ENCODE measurements around the gene CFAP141.
A peak's percentile ranks its signal among the peaks of the same experiment; 100 is the strongest.

Gene CFAP141

DNA sequence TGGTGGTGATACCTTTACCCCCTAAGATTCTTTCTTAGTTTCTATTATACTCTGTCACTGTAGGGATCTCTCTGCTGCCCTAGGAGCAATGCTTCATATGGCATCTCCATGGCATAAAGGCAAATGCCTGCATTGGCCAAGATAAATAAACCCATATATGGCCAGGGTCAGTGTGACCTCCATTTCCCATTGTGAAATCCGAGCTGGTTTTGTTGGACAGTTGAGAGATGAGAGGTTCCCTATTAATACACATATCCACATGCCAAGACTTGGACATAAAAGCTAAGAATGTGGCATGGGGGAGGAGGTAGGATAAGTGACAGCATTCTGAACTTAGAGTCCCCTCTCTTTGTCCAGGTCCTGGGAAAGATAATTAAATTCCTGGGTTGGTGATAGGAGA lies 15.6 kb downstream of the CFAP141 start:
- no peaks in the 10 kb centered on the region for H3K36me3 ChIP-seq (ENCODE audit: control insufficient read depth in 5 of 5, insufficient read depth in 5 of 5, low read length in 5 of 5)
- H3K27me3 ChIP-seq (ENCODE audit: control insufficient read depth in 5 of 5, insufficient read depth in 4 of 5, low read length in 5 of 5): peaks cover 0 to 11% (median 9%) of the 10 kb centered on the region in 5 donors
- H3K4me3 ChIP-seq (ENCODE audit: low read depth in 1 of 5, low read length in 5 of 5): no peak overlapping the region
- H3K27ac ChIP-seq (ENCODE audit: low read depth, low read length): no peak overlapping the region
- H3K4me1 ChIP-seq (ENCODE audit: control insufficient read depth in 5 of 5, insufficient read depth in 5 of 5, low read length in 5 of 5): peaks cover 0 to 4% (median 0%) of the 10 kb centered on the region in 5 donors
- no peak overlapping the region for H3K9ac ChIP-seq (ENCODE audit: low read length in 5 of 5)
- no peaks in the 10 kb centered on the region for H3K9me3 ChIP-seq (ENCODE audit: control insufficient read depth in 5 of 5, low read length in 5 of 5)

DNA sequence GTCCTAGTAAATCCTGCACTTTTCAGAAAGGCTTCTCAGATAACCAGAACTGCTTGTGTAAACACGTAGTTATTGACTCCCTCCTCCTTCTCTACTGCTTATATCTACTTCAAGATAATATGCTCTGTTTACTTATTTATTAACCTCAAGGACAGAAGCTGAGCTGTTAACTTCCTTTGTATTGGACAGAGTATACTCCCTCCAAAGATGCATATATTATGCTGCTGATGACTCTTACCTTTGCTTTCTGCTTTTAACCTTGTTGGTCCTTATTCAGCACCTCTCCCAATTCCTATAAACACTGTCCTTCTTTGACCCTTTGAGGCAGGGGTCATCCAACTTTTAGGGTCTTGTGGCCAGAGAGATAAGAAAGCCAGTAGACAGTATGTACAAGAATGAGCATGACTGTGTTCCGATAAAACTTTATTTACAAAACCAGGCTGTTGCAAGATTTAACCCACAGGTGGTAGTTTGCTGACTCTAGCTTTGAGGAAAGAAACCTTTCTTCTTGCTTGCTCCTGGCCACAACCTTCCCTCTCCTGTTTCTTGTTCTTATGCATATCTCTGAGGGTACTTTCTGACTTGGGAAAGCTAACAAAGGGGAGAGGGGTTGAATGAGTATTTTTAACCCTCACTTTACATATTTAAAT lies 19.2 kb downstream of the CFAP141 start:
- Histone ChIP-seq H3K4me1 (ENCODE audit: control insufficient read depth in 5 of 5, insufficient read depth in 5 of 5, low read length in 5 of 5) (peaks cover 0 to 16% (median 11%) of the 10 kb centered on the region in 5 donors), H3K9me3 (ENCODE audit: control insufficient read depth in 5 of 5, low read length in 5 of 5) (no peaks in the 10 kb centered on the region), H3K27me3 (ENCODE audit: control insufficient read depth in 5 of 5, insufficient read depth in 4 of 5, low read length in 5 of 5) (peaks cover 0 to 5% (median 0%) of the 10 kb centered on the region in 5 donors), H3K27ac (ENCODE audit: low read depth, low read length) (no peak overlapping the region), H3K36me3 (ENCODE audit: control insufficient read depth in 5 of 5, insufficient read depth in 5 of 5, low read length in 5 of 5) (no peaks in the 10 kb centered on the region), H3K9ac (ENCODE audit: low read length in 5 of 5) (no peak overlapping the region), H3K4me3 (ENCODE audit: low read depth in 1 of 5, low read length in 5 of 5) (no peak overlapping the region)

DNA sequence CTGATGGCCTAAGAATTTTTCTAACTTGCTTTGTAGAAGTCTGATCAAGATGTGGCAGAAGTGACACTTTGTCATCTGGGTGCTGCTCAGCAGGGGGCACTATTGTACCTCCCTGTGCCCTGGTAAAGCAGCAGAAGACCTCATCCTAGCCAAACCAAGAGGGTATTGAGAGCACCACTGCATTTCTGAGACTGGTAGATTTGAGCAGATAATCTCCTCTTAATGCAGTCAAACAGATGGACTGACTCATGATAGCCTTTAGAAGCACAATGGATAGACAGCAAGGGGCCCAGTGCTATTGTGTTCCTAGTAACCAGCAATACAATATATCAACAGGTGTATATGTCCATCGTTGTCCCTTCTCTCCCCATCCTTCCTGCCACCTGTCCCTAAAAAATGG lies 20.0 kb downstream of the CFAP141 start:
- H3K4me1 ChIP-seq (ENCODE audit: control insufficient read depth in 5 of 5, insufficient read depth in 5 of 5, low read length in 5 of 5): peaks cover 0 to 22% (median 18%) of the 10 kb centered on the region in 5 donors
- no peak overlapping the region for H3K27ac ChIP-seq (ENCODE audit: low read depth, low read length)
- H3K9ac ChIP-seq (ENCODE audit: low read length in 5 of 5): no peak overlapping the region
- H3K27me3 ChIP-seq (ENCODE audit: control insufficient read depth in 5 of 5, insufficient read depth in 4 of 5, low read length in 5 of 5): no peaks in the 10 kb centered on the region
- no peaks in the 10 kb centered on the region for H3K36me3 ChIP-seq (ENCODE audit: control insufficient read depth in 5 of 5, insufficient read depth in 5 of 5, low read length in 5 of 5)
- no peaks in the 10 kb centered on the region for H3K9me3 ChIP-seq (ENCODE audit: control insufficient read depth in 5 of 5, low read length in 5 of 5)
- no peak overlapping the region for H3K4me3 ChIP-seq (ENCODE audit: low read depth in 1 of 5, low read length in 5 of 5)

DNA sequence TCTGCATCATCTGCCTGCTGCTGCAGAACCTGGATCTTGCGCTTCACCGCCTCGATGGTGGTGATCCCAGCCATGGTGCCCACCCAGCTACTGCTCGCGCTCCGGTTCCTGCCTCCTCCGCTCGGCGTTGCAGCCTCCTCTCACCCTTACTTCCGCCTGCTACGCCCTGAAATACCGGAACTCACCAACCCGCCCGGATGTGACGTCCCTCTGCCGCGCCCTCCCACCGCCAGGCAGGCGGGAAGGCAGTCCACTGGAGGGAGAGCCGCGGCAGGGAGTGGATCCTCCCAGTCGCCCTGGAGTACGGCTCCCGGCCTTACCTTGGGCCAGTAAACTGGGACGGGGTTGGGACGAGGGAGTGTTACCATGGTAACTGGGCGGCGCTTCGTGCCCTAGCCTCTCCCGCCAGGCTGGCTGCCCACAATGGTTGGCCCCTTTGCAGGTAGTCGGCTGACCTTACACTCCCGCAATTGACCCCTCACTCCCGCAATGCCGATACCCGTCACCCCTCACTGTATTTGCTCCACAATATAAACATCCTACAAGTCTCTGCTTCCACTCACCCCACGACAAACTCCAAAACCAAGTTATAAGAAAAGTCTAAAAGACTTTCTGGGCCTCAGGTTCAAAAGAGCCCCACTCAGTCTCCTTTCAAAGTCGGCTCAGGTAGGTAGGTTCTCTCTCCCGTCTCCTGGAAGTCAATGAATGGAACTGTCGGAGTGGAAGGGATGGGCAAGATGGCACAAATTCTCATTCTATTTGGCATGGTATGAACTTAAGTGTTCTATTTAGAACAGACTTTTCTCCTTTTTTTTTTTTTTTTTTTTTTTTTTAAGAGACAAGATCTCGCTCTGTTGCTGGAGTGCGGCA lies 22.9 kb downstream of the CFAP141 start:
- Histone ChIP-seq H3K27ac (ENCODE audit: low read depth, low read length) (peak overlapping the region; percentile 91), H3K36me3 (ENCODE audit: control insufficient read depth in 5 of 5, insufficient read depth in 5 of 5, low read length in 5 of 5) (peaks cover 0 to 6% (median 0%) of the 10 kb centered on the region in 5 donors), H3K4me3 (ENCODE audit: low read depth in 1 of 5, low read length in 5 of 5) (peak overlapping the region; percentile 84 to 100 (median 98)), H3K27me3 (ENCODE audit: control insufficient read depth in 5 of 5, insufficient read depth in 4 of 5, low read length in 5 of 5) (no peaks in the 10 kb centered on the region), H3K9ac (ENCODE audit: low read length in 5 of 5) (peak overlapping the region; percentile 79 to 91 (median 85)), H3K9me3 (ENCODE audit: control insufficient read depth in 5 of 5, low read length in 5 of 5) (no peaks in the 10 kb centered on the region), H3K4me1 (ENCODE audit: control insufficient read depth in 5 of 5, insufficient read depth in 5 of 5, low read length in 5 of 5) (peaks cover 5 to 50% (median 44%) of the 10 kb centered on the region in 5 donors)

DNA sequence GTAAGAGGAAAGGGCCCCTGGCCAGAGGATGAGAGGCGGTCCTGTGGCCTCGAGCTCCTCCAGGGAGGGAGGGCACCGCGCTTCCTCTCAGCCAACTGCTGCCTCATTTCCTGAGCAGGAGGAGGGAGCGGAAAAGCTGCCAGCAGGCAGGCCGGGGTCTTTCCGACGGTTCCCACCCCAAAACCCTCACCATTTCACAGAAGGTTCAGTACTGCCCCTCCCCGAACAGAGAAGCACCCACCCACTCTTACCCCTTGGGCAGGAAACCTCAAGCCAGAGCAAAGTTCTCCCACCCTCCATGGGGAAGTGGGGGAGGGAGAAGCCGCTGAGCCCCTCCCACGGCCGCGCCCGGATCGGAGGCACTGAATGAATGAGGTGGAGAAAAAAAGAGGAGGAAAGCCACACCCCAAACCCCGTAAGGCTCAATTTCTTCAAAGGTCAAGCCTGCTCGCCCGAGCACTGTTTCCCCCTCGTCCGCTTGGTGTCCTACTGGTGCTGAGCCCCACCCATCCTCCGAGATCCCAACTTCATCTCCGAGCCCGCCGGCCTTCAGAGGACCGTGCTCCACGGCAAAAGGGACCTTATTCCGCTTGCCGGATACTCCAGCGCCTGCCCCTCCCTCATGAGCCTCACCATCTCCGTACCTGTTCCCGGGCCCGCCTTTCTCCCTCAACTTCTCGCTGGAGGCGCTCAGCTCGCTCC lies 23.6 kb downstream of the CFAP141 start:
- peak overlapping the region; percentile 91 for H3K27ac ChIP-seq (ENCODE audit: low read depth, low read length)
- H3K27me3 ChIP-seq (ENCODE audit: control insufficient read depth in 5 of 5, insufficient read depth in 4 of 5, low read length in 5 of 5): no peaks in the 10 kb centered on the region
- H3K4me1 ChIP-seq (ENCODE audit: control insufficient read depth in 5 of 5, insufficient read depth in 5 of 5, low read length in 5 of 5): peaks cover 5 to 57% (median 52%) of the 10 kb centered on the region in 5 donors
- H3K9ac ChIP-seq (ENCODE audit: low read length in 5 of 5): peak overlapping the region; percentile 79 to 91 (median 85)
- peaks cover 0 to 6% (median 0%) of the 10 kb centered on the region in 5 donors for H3K36me3 ChIP-seq (ENCODE audit: control insufficient read depth in 5 of 5, insufficient read depth in 5 of 5, low read length in 5 of 5)
- H3K9me3 ChIP-seq (ENCODE audit: control insufficient read depth in 5 of 5, low read length in 5 of 5): no peaks in the 10 kb centered on the region
- H3K4me3 ChIP-seq (ENCODE audit: low read depth in 1 of 5, low read length in 5 of 5): peak overlapping the region; percentile 84 to 100 (median 98)

DNA sequence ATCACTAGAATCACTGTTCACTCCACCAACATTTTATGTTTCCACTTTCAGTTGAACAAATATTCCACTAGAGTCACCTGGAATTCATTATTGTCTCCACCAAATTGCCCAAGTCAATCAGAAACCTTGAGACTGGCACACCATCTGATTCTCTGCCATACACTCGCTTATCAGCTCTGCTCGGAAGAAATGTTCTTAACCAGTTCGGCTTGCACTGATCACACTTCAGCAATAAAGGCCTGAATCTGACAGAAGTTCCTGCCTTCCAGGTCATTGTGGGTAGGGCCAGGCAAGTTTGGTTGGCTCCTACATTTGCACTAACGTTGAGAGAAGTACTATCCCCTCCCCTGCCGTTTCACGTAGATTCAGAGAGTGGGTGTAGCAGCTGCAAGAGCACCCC lies 24.2 kb downstream of the CFAP141 start:
- peak overlapping the region; percentile 84 to 100 (median 98) for H3K4me3 ChIP-seq (ENCODE audit: low read depth in 1 of 5, low read length in 5 of 5)
- H3K9me3 ChIP-seq (ENCODE audit: control insufficient read depth in 5 of 5, low read length in 5 of 5): no peaks in the 10 kb centered on the region
- H3K36me3 ChIP-seq (ENCODE audit: control insufficient read depth in 5 of 5, insufficient read depth in 5 of 5, low read length in 5 of 5): peaks cover 0 to 6% (median 0%) of the 10 kb centered on the region in 5 donors
- peak overlapping the region; percentile 79 to 91 (median 85) for H3K9ac ChIP-seq (ENCODE audit: low read length in 5 of 5)
- H3K4me1 ChIP-seq (ENCODE audit: control insufficient read depth in 5 of 5, insufficient read depth in 5 of 5, low read length in 5 of 5): peaks cover 5 to 63% (median 57%) of the 10 kb centered on the region in 5 donors
- H3K27ac ChIP-seq (ENCODE audit: low read depth, low read length): peak overlapping the region; percentile 91
- H3K27me3 ChIP-seq (ENCODE audit: control insufficient read depth in 5 of 5, insufficient read depth in 4 of 5, low read length in 5 of 5): no peaks in the 10 kb centered on the region

DNA sequence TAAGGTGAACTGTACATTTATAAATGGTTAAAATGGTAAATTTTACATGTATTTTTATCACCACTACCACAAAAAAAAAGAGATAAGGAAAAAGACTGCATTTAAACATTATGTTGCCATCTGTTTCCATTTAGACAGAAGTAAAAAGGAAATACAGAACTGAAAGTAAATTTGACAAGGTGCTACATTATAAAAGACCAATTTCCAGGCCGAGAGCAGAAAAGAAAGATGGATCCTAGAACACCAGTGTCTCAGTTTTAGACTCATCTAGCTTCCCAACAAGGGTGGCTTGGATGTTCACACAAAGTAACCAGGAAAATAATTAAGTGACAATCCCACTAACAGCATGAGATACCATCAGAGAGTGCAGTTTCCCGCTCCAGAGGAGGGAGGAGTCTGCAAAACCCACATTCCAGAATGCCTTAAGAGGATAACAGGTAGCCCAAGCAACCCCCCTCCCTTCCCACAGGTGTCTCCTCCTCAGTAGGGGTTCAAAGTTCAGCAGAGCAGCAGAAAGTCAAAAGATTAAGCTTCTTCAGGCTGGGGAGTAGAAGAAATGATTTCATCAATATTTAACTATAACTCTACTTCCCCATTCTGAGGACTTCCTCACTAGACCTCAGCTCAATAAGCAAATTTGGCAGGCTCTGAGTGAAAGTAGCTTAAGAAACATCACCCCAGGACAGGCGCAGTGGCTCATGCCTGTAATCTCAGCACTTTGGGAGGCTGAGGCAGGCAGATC lies 26.0 kb downstream of the CFAP141 start:
- H3K27me3 ChIP-seq (ENCODE audit: control insufficient read depth in 5 of 5, insufficient read depth in 4 of 5, low read length in 5 of 5): no peaks in the 10 kb centered on the region
- no peaks in the 10 kb centered on the region for H3K9me3 ChIP-seq (ENCODE audit: control insufficient read depth in 5 of 5, low read length in 5 of 5)
- H3K36me3 ChIP-seq (ENCODE audit: control insufficient read depth in 5 of 5, insufficient read depth in 5 of 5, low read length in 5 of 5): peaks cover 3 to 13% (median 5%) of the 10 kb centered on the region in 5 donors
- H3K4me3 ChIP-seq (ENCODE audit: low read depth in 1 of 5, low read length in 5 of 5): peak overlapping the region in 4 of 5 donors; percentile 3 to 43 (median 24)
- no peak overlapping the region for H3K27ac ChIP-seq (ENCODE audit: low read depth, low read length)
- H3K4me1 ChIP-seq (ENCODE audit: control insufficient read depth in 5 of 5, insufficient read depth in 5 of 5, low read length in 5 of 5): peaks cover 8 to 79% (median 71%) of the 10 kb centered on the region in 5 donors
- H3K9ac ChIP-seq (ENCODE audit: low read length in 5 of 5): no peak overlapping the region

DNA sequence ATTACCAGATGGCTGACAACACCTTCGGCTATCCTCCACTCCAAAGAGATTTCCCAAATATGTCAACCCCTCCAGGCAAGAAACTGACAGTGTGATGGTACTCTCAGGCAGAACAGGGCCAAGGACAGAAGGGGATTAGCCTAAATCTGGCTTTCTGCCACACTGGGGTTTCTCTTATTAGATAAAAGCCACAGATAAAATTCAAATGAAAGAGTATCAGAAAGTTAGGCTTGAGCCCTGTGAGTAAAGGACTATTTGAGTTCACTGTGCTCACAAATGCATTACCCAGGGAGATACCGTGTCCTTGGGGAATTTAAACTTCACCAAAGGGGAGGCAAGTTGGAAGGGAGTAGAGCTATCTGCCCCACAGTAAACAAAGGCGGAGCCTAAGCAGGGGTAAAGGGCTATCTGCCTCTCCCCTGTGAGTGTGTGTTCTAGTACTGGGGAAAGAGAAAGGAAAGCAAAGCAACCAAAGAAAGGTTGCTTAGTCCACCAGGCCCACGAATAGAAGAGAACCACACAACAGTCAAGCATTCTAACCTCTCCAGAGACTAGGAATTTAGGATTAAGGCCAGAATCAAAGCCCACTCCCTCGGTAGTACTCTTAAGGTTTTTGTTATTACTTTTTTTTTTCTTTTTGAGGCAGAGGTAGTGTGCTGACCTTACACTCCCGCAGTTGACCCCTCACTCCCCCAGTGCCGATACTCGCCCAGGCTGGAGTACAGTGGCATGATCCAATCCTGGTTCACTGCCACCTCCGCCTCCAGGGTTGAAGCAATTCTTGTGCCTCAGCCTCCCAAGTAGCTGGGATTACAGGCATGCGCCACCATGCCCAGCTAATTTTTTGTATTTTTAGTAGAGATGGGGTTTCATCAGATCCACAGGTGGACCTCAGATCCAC lies 27.0 kb downstream of the CFAP141 start:
- no peak overlapping the region for H3K27ac ChIP-seq (ENCODE audit: low read depth, low read length)
- peaks cover 3 to 19% (median 9%) of the 10 kb centered on the region in 5 donors for H3K36me3 ChIP-seq (ENCODE audit: control insufficient read depth in 5 of 5, insufficient read depth in 5 of 5, low read length in 5 of 5)
- no peaks in the 10 kb centered on the region for H3K27me3 ChIP-seq (ENCODE audit: control insufficient read depth in 5 of 5, insufficient read depth in 4 of 5, low read length in 5 of 5)
- peak overlapping the region in 2 of 5 donors; percentile 35 to 53 for H3K9ac ChIP-seq (ENCODE audit: low read length in 5 of 5)
- H3K4me1 ChIP-seq (ENCODE audit: control insufficient read depth in 5 of 5, insufficient read depth in 5 of 5, low read length in 5 of 5): peaks cover 8 to 79% (median 71%) of the 10 kb centered on the region in 5 donors
- H3K9me3 ChIP-seq (ENCODE audit: control insufficient read depth in 5 of 5, low read length in 5 of 5): no peaks in the 10 kb centered on the region
- peak overlapping the region in 3 of 5 donors; percentile 8 to 32 (median 19) for H3K4me3 ChIP-seq (ENCODE audit: low read depth in 1 of 5, low read length in 5 of 5)
